HEK293 (cell line): ENCODE measurements around the gene ARMC12.
A peak's percentile ranks its signal among the peaks of the same experiment; 100 is the strongest.

Experiments used
- CTCF ChIA-PET: fragments of 350-600 bp; formaldehyde crosslinking; extraction: SDS; loops from one replicate; lab custom pipeline; 2021; ENCODE audit warnings: antibody characterized with exemption; lab: Yijun Ruan, JAX
- POLR2A ChIA-PET: fragments of 300-600 bp; formaldehyde crosslinking; extraction: SDS; loops from one replicate; lab custom pipeline; 2020; ENCODE audit warnings: antibody characterized with exemption, inconsistent platforms; lab: Yijun Ruan, JAX
- H3K27ac ChIP-seq: fragments of 200-500 bp; sonication (Bioruptor generic); 2 replicates; pipeline ENCODE4 v1.5.1; 2014; ENCODE audit warnings: low read depth, low read length, control low read depth, inconsistent platforms; ENCODE audit errors: extremely low read depth
- H3K36me3 ChIP-seq, 2 experiments: fragments of 200-500 bp in 1 of 2; sonication (Bioruptor generic) in 1 of 2; 1 replicate in 1 of 2; 2 replicates in 1 of 2; pipeline ENCODE4 v1.5.1; 2014 to 2017; ENCODE audit warnings: inconsistent platforms in 2 of 2, low read length in 2 of 2; ENCODE audit not compliant: control insufficient read depth in 2 of 2, insufficient read depth in 1 of 2
- H3K4me1 ChIP-seq: fragments of 200-500 bp; sonication (Bioruptor generic); 2 replicates; pipeline ENCODE4 v1.5.1; 2014; ENCODE audit warnings: mild to moderate bottlenecking, low read length, inconsistent platforms; ENCODE audit not compliant: control insufficient read depth, insufficient read depth
- H3K4me3 ChIP-seq: 2 replicates; pipeline ENCODE4 v1.5.1; 2011; ENCODE audit warnings: low read depth, mild to moderate bottlenecking, control low read depth, low read length, moderate library complexity
- H3K9me3 ChIP-seq: fragments of 200-500 bp; sonication (Bioruptor generic); 2 replicates; pipeline ENCODE4 v1.5.1; 2014; ENCODE audit warnings: low read depth, low read length, inconsistent platforms; ENCODE audit not compliant: control insufficient read depth, insufficient read depth
- IKZF3 ChIP-seq: fragments of 450-650 bp; IDR thresholded peaks from 2 replicates; pipeline ENCODE4 v1.5.0; 2018; ENCODE audit warnings: missing biosample characterization, mild to moderate bottlenecking, missing genetic modification characterization, moderate library complexity
- ZBTB1 ChIP-seq: fragments of 450-650 bp; formaldehyde crosslinking; IDR thresholded peaks from 2 replicates; pipeline ENCODE4 v1.5.1; 2016; ENCODE audit warnings: missing biosample characterization, missing genetic modification characterization
- ZIC2 ChIP-seq: fragments of 450-650 bp; formaldehyde crosslinking; IDR thresholded peaks from 2 replicates; pipeline ENCODE4 v1.5.1; 2016; ENCODE audit warnings: missing biosample characterization, missing genetic modification characterization
- ZNF114 ChIP-seq: fragments of 450-650 bp; formaldehyde crosslinking; IDR thresholded peaks from 2 replicates; pipeline ENCODE4 v1.5.0; 2017; ENCODE audit warnings: missing biosample characterization, missing genetic modification characterization
- ZNF394 ChIP-seq: fragments of 450-650 bp; formaldehyde crosslinking; IDR thresholded peaks from 2 replicates; pipeline ENCODE4 v1.5.1; 2016; ENCODE audit warnings: missing biosample characterization, missing genetic modification characterization, mild to moderate bottlenecking, moderate library complexity, borderline replicate concordance
- ZNF530 ChIP-seq: fragments of 450-650 bp; formaldehyde crosslinking; IDR thresholded peaks from 2 replicates; pipeline ENCODE4 v1.5.1; 2016; ENCODE audit warnings: low read depth, missing biosample characterization, missing genetic modification characterization
- ZNF560 ChIP-seq: fragments of 450-650 bp; formaldehyde crosslinking; IDR thresholded peaks from 2 replicates; pipeline ENCODE4 v1.5.1; 2017; ENCODE audit warnings: missing biosample characterization, missing genetic modification characterization, borderline replicate concordance
- ZNF777 ChIP-seq: fragments of 450-650 bp; formaldehyde crosslinking; IDR thresholded peaks from 2 replicates; pipeline ENCODE4 v1.5.1; 2017; ENCODE audit warnings: missing biosample characterization, missing genetic modification characterization, borderline replicate concordance
- TF ChIP-seq, protein P1 (sequence below): fragments of 450-650 bp; formaldehyde crosslinking; IDR thresholded peaks from 2 replicates; pipeline ENCODE4; 2016; ENCODE audit warnings: missing biosample characterization, missing genetic modification characterization
- TF ChIP-seq, protein P2 (sequence below): fragments of 450-650 bp; formaldehyde crosslinking; IDR thresholded peaks from 2 replicates; pipeline ENCODE4 v1.5.1; 2016; ENCODE audit warnings: missing biosample characterization, missing genetic modification characterization, borderline replicate concordance
- TF ChIP-seq, protein P3 (sequence below): fragments of 450-650 bp; formaldehyde crosslinking; IDR thresholded peaks from 2 replicates; pipeline ENCODE4 v1.5.1; 2016; ENCODE audit warnings: missing biosample characterization, missing genetic modification characterization

Gene ARMC12

GRCh38 chr6:35796236-35796635 lies 59.4 kb downstream of the ARMC12 start:
- CTCF ChIA-PET: interaction anchor here (0.7 to 0.9 kb wide), 4 partner anchors 60 to 423 kb away, joined by 3 to 5 read pairs (median 4); partner anchors contain the start of gene ARMC12

GRCh38 chr6:35797837-35798526 lies 61.1 kb downstream of the ARMC12 start:
- Histone ChIP-seq H3K4me3 (no peak overlapping the region), H3K4me1 (no peaks in the 10 kb centered on the region), H3K36me3 (no peaks in the 10 kb centered on the region), H3K27ac (no peak overlapping the region), H3K9me3 (no peaks in the 10 kb centered on the region)
- CTCF ChIA-PET: interaction anchor here (1.0 kb wide), 1 partner anchor 297 kb away, joined by 3 read pairs; no protein-coding TSS in a partner anchor
- no peak for TF ChIP-seq ZNF777 (tag by site-specific recombination)
- peak; percentile 71 for TF ChIP-seq ZIC2 (tag by site-specific recombination)
- TF ChIP-seq, protein P1, sequence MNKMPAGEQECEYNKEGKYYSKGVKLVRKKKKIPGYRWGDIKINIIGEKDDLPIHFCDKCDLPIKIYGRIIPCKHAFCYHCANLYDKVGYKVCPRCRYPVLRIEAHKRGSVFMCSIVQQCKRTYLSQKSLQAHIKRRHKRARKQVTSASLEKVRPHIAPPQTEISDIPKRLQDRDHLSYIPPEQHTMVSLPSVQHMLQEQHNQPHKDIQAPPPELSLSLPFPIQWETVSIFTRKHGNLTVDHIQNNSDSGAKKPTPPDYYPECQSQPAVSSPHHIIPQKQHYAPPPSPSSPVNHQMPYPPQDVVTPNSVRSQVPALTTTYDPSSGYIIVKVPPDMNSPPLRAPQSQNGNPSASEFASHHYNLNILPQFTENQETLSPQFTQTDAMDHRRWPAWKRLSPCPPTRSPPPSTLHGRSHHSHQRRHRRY (tag by site-specific recombination): no peak
- POLR2A ChIA-PET: no interaction called here

More at GRCh38 chr6:35796236-35796635, 59.4 kb downstream of the ARMC12 start:
- no peaks in the 10 kb centered on the region for H3K36me3 ChIP-seq
- POLR2A ChIA-PET: no interaction called here
- H3K9me3 ChIP-seq: no peaks in the 10 kb centered on the region
- no peak overlapping the region for H3K4me3 ChIP-seq
- no peaks in the 10 kb centered on the region for H3K4me1 ChIP-seq
- no peak overlapping the region for H3K27ac ChIP-seq
- TF ChIP-seq, protein P2, sequence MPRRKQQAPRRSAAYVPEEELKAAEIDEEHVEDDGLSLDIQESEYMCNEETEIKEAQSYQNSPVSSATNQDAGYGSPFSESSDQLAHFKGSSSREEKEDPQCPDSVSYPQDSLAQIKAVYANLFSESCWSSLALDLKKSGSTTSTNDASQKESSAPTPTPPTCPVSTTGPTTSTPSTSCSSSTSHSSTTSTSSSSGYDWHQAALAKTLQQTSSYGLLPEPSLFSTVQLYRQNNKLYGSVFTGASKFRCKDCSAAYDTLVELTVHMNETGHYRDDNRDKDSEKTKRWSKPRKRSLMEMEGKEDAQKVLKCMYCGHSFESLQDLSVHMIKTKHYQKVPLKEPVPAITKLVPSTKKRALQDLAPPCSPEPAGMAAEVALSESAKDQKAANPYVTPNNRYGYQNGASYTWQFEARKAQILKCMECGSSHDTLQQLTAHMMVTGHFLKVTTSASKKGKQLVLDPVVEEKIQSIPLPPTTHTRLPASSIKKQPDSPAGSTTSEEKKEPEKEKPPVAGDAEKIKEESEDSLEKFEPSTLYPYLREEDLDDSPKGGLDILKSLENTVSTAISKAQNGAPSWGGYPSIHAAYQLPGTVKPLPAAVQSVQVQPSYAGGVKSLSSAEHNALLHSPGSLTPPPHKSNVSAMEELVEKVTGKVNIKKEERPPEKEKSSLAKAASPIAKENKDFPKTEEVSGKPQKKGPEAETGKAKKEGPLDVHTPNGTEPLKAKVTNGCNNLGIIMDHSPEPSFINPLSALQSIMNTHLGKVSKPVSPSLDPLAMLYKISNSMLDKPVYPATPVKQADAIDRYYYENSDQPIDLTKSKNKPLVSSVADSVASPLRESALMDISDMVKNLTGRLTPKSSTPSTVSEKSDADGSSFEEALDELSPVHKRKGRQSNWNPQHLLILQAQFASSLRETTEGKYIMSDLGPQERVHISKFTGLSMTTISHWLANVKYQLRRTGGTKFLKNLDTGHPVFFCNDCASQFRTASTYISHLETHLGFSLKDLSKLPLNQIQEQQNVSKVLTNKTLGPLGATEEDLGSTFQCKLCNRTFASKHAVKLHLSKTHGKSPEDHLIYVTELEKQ: no peak
- no peak for TF ChIP-seq IKZF3 (tag by site-specific recombination)
- no peak for TF ChIP-seq ZNF530 (tag by site-specific recombination)
- no peak for TF ChIP-seq ZNF394 (tag by site-specific recombination)
- no peak for TF ChIP-seq ZBTB1 (tag by site-specific recombination)
- no peak for TF ChIP-seq ZNF560
- TF ChIP-seq, protein P3, sequence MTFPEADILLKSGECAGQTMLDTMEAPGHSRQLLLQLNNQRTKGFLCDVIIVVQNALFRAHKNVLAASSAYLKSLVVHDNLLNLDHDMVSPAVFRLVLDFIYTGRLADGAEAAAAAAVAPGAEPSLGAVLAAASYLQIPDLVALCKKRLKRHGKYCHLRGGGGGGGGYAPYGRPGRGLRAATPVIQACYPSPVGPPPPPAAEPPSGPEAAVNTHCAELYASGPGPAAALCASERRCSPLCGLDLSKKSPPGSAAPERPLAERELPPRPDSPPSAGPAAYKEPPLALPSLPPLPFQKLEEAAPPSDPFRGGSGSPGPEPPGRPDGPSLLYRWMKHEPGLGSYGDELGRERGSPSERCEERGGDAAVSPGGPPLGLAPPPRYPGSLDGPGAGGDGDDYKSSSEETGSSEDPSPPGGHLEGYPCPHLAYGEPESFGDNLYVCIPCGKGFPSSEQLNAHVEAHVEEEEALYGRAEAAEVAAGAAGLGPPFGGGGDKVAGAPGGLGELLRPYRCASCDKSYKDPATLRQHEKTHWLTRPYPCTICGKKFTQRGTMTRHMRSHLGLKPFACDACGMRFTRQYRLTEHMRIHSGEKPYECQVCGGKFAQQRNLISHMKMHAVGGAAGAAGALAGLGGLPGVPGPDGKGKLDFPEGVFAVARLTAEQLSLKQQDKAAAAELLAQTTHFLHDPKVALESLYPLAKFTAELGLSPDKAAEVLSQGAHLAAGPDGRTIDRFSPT (tag by site-specific recombination): no peak
- no peak for TF ChIP-seq ZNF114 (tag by site-specific recombination)
